B cell (primary cell): Measurements from ENCODE around the gene BTRC.

Experiments
- CTCF ChIP-seq: fragments of 200-600 bp; IDR thresholded peaks from one replicate; pipeline ENCODE4 v1.8.0; 2022; ENCODE audit warnings: antibody characterized with exemption, mild to moderate bottlenecking
- EZH2 ChIP-seq: IDR thresholded peaks from 2 replicates; pipeline ENCODE4 v1.6.1; 2012; ENCODE audit warnings: borderline replicate concordance, low read depth, mild to moderate bottlenecking, moderate library complexity, low read length; ENCODE audit not compliant: insufficient read depth, poor library complexity, severe bottlenecking

GRCh38 chr10:101323495-101323894, 30.5 kb upstream of the BTRC start:
- TF ChIP-seq EZH2 (no peak), CTCF (no peak)
